IPS-NIHi11 (cell line): ENCODE results near the gene RBP3.

Experiments used
- DNase-seq: peaks from one replicate; pipeline ENCODE4 v3.0.0; 2012; ENCODE audit warnings: mixed read lengths, low spot score

Gene RBP3

GRCh38 chr10:47337310-47337709 is 10.9 kb upstream of the RBP3 start:
- no peak for DNase-seq

GRCh38 chr10:47339186-47339735 is 8.9 kb upstream of the RBP3 start:
- DNase-seq, result no peak

GRCh38 chr10:47339759-47340607 is 8.2 kb upstream of the RBP3 start:
- DNase-seq, result no peak

- peak; percentile 89 for DNase-seq
Measured at GRCh38 chr10:47340608-47341170, 7.5 kb upstream of the RBP3 start.

- DNase-seq, result no peak
Measured at GRCh38 chr10:47344996-47345870, 2.9 kb upstream of the RBP3 start.

GRCh38 chr10:47346581-47347302 is 1.4 kb upstream of the RBP3 start:
- no peak for DNase-seq

GRCh38 chr10:47347303-47347675 is 874 bp upstream of the RBP3 start:
- no peak for DNase-seq

- DNase-seq, result no peak
Measured at GRCh38 chr10:47348661-47349470, 703 bp downstream of the RBP3 start.

GRCh38 chr10:47349516-47349915 is 1.4 kb downstream of the RBP3 start:
- no peak for DNase-seq

GRCh38 chr10:47349941-47350371 is 1.8 kb downstream of the RBP3 start:
- no peak for DNase-seq

GRCh38 chr10:47350671-47351640 is 2.8 kb downstream of the RBP3 start:
- no peak for DNase-seq

- no peak for DNase-seq
Measured at GRCh38 chr10:47351899-47352815, 4.0 kb downstream of the RBP3 start.

GRCh38 chr10:47353351-47353750 is 5.2 kb downstream of the RBP3 start:
- DNase-seq, result no peak

- no peak for DNase-seq
Measured at GRCh38 chr10:47354165-47354564, 6.0 kb downstream of the RBP3 start.

- DNase-seq, result no peak
Measured at GRCh38 chr10:47354900-47355299, 6.7 kb downstream of the RBP3 start.

- no peak for DNase-seq
Measured at GRCh38 chr10:47356708-47357107, 8.5 kb downstream of the RBP3 start.

- no peak for DNase-seq
Measured at GRCh38 chr10:47357131-47357582, 9.0 kb downstream of the RBP3 start.

GRCh38 chr10:47357911-47358310 is 9.7 kb downstream of the RBP3 start:
- no peak for DNase-seq
